ENCODE results near the gene SVIL. TPM values are rescaled to one million over a fixed set of nuclear protein-coding genes. Genes with fewer than 3 reads are reported as not detected.

SVIL gene, protein sequence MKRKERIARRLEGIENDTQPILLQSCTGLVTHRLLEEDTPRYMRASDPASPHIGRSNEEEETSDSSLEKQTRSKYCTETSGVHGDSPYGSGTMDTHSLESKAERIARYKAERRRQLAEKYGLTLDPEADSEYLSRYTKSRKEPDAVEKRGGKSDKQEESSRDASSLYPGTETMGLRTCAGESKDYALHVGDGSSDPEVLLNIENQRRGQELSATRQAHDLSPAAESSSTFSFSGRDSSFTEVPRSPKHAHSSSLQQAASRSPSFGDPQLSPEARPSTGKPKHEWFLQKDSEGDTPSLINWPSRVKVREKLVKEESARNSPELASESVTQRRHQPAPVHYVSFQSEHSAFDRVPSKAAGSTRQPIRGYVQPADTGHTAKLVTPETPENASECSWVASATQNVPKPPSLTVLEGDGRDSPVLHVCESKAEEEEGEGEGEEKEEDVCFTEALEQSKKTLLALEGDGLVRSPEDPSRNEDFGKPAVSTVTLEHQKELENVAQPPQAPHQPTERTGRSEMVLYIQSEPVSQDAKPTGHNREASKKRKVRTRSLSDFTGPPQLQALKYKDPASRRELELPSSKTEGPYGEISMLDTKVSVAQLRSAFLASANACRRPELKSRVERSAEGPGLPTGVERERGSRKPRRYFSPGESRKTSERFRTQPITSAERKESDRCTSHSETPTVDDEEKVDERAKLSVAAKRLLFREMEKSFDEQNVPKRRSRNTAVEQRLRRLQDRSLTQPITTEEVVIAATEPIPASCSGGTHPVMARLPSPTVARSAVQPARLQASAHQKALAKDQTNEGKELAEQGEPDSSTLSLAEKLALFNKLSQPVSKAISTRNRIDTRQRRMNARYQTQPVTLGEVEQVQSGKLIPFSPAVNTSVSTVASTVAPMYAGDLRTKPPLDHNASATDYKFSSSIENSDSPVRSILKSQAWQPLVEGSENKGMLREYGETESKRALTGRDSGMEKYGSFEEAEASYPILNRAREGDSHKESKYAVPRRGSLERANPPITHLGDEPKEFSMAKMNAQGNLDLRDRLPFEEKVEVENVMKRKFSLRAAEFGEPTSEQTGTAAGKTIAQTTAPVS (N-terminal part only)
- total RNA-seq, result 16.7 TPM

DNA sequence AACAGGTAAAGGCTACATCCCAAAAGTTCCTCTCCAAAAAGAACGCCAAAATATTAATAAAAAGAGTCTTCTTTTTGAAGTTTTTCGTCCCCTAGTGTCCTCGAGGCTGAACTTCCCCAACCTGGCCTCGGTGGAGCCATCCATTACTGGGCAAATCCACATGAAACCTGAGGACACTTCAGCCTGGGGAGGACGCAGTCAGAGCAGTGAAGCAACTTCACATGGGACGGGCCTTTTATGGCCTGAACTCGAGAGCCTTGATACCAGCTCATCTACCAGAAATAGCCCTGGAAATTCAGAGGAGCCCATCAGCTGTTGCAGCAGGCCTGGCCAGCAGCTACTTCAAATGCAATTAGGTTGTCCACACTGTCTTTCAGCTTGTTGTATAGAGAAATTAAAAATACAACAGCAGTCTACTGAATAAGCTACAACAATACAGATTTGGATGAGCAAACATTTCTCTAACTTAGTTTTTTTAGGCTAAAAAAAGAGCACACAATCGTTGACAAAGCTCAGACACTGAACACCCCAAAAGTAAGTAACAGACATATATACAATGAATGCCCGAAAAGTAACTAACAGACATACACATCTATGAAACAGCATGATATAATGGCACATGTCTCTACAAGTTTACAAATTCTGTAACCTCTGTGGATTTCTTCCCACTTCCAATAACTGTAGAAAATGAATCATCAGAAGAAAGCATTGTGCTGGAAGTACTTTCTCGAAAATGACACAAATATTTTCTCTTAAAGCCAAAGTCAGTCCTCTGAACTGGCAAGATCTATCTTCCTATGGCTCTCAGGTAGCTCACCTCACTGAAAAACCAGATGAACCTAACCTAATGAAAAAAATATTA is at the start of gene SVIL:
SVIL (minus strand) TSS at position 208 of the 862 bp plus-strand sequence. CDS start 79,913 bp downstream, outside the sequence.
- DNase-seq (ENCODE audit: low spot score in 2 of 2) (no peak), FAIRE-seq (no peak)

DNA sequence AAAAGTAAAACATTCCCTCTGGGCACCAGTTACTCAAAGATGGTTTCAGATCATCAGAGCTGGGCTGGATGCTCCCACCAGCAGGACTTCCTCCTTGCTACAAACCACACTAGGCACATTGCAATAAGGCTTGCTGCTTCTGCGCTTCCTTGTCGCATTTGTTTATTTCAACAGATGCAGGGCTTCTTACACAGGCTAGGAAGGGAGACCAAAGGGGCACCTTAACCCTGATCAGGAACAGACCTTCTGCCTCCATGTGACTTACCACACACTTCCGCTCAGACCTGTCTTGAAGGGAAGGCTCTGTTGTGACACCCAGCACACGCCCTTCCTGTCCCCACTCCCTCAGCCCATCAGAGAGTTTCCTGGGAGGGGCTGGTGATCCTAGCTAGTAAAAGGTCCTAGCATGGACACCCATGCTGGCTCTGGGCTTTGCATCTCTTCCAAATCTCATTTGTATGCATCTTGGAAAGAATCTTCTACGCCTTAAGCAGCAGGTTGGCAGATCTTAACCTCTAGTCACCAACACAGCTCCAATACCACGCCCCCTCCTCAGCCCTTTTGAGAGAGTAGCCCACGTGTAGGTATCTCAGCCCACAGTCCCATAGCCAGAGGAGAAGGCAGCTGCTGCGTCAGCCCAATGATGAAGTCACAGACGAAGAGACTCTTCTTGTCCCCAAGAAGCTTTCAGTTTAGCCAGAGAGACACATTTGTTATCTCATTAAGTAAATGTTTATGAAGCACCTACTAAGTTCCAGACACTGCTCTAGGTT is 47.1 kb upstream of the SVIL start:
- DNase-seq (ENCODE audit: low spot score in 2 of 2), result no peak
- no peak for FAIRE-seq

DNA sequence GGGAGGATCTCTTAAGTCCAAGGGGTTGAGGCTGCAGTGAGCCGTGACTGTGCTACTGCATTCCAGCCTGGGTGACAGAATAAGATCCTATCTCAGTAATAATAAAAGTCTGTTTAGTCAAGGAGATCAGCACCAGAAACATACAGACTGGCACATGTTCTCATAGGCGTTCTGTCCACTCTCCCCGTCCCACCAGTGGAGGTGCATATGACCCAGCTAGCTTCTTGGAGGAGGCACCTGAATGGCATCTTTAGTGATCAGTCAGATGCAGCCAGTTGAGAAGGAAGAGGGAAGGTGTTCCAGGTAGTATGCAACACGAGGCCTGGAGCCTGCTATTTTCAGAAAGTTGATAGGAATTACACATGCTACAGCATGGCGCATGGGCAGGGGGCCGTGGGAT is 45.3 kb upstream of the SVIL start:
- FAIRE-seq (no peak), DNase-seq (ENCODE audit: low spot score in 2 of 2) (no peak)

DNA sequence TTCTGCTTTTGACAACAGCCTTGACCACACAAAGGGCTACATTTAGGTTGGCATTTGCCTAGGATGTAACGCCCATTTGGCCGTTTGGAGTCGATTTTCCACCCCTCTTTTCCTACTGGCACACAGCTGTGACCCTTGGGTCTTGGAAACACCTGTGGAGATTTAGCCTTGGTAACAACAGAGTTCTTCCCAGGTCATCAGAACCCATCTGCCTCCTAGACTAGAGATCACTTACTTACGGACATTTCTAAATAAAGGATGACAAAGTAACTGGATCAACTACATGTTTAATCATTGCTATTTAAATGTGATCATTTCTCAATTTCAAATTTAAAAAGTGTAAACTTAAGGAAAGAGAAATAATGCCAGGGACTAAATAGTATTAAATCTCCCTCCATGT is 42.0 kb upstream of the SVIL start:
- DNase-seq (ENCODE audit: low spot score in 2 of 2), result no peak
- no peak for FAIRE-seq

DNA sequence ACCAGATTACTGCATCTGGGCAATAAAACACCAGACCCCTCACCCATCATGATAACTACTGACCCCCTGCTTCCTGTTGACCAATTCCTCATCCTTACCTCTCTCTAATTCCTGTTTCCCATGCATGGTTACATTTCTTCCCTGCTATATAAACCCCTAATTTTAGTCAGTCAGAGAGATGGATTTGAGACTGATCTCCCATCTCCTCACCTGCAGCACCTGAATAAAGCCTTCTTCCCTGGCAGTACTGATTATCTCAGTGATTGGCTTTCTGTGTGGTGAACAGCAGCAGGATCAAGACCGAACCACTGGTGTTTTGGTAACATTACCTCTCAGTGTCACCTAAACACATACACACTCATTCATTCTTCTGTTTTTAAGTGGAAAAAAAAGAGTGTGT is 41.2 kb upstream of the SVIL start:
- FAIRE-seq, result no peak
- no peak for DNase-seq (ENCODE audit: low spot score in 2 of 2)

DNA sequence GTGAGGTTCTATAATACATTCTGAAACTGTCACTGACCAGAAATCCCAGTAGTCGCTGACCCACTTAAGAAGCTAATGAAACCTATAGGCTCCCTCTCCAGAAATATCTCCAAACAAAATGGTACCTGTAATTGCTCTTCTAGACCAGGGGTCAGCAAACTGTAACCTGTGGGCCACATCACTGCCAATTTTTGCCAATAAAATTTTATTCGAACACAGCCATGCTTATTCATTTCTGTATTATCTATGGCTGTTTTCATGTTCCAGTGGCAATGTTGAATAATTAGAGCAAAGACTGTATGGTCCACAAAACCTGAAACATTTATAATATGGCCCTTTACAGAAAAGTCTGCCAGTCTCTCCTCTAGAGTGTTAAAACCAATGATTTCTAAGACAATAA is 37.2 kb upstream of the SVIL start:
- DNase-seq (ENCODE audit: low spot score in 2 of 2) (no peak), FAIRE-seq (no peak)

DNA sequence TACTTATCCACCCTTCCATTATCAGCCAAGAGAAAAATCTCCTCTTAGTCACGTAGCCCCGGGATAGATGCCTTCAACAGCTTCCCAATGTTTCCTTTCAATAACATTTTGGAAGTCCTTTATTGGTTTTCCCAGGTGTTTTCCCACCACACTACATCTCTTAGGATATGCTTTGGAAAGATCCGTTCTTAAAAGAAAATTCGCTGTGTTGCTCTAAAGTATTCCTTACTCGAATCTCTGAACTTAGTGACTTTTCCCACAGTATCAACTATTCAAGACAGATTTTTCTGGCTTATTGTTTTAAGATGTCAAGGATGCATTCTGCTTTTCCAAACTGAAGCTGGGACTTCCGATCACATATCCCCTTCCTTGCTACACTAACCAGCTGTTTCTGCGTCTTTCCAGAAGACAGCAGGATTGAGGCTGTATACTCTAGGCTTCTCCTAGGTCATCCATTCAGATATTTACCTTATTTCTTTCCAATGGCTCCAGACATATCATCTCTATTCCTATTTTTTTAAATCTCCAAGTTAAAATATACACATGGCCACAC is 36.5 kb upstream of the SVIL start:
- FAIRE-seq (no peak), DNase-seq (ENCODE audit: low spot score in 2 of 2) (no peak)

DNA sequence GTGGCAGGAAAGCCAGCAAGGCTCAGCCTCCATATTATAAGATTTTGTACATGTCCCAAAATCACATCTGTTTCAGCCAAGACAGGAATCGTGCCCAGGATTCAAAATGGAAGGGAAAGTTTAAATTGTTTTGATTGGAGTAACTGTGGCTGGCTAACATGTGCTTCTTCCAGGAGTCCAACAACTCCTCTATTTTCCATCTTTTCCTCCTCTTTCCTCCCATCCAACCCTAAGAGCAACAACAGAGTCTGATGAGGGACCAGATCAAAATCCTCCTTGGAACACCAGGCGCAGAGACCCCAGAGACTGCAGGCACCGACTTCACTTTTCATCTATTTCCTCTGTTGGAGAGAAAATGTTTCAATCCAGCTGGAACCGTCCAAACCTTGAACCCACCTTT is 36.0 kb upstream of the SVIL start:
- DNase-seq (ENCODE audit: low spot score in 2 of 2) (no peak), FAIRE-seq (no peak)

DNA sequence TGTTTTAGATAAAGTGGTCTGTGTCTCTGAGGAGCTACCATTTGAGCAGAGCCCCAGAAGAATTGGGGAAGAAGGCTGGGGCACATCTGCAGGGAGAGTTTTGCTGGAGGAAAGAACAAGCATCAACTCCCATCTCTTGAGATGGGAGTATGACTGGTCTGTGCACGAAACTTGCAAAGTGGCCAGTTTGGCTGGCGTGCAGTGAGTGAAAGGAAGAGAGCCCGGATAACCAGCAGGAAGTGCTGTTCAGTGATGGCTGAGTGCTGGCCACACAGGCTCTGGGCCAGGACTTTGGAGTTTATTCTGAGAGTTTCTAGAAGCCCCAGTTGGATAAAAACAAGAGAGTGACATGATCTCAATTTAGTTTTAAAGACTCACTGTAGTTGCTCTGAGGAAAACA is 34.4 kb upstream of the SVIL start:
- DNase-seq (ENCODE audit: low spot score in 2 of 2) (no peak), FAIRE-seq (no peak)

DNA sequence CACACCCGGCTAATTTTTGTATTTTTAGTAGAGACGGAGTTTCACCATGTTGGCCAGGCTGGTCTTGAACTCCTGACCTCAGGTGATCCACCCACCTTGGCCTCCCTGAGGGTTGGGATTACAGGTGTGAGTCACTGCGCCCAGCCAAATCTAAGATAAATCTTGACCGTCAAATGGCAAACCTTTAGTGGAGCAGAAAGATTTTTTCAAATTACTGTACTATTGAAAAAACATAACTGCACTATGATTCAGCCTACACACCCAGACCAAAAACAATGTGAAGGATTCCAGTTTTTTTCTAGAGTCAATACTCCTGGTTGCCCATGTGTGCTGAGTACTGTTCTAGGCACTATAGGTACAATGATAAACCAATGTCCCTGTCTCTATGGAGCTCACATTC is 33.9 kb upstream of the SVIL start:
- no peak for FAIRE-seq
- DNase-seq (ENCODE audit: low spot score in 2 of 2), result no peak

DNA sequence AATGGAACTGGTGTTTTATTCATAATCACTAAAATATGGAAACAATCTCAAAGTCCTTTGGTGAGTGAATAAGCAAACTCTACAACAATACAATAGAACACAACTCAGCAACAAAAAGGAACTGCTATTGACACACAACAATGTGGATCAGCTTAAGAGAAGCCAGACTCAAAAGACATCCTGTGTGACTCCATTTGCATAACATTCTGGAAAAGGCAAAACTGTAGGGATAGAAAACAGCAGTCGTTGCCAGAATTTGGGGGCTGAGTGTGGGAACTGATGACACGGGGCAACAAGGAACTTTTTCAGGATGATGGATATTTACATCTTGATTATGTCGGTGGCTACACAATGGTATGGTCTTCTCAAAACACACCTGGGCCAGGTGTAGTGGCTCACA is 32.4 kb upstream of the SVIL start:
- DNase-seq (ENCODE audit: low spot score in 2 of 2), result no peak
- no peak for FAIRE-seq

DNA sequence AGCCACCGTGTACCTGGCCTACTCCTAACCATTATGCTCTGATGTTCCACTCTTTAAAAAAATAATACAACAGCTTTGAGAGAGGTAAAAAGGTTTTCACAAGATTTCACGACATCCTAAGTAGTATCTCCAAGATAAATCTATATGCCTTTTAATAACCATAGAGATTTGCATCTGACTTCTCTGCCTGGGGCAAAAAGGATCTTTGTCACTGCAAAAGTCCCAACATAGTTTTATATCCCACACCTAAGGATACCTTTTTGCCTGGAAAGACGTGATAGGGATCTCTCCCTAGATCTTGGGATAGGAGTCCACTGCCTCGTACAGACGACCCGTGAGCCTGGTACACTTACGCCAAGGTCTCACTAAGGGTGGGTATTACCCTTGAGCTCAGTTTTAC is 31.4 kb upstream of the SVIL start:
- DNase-seq (ENCODE audit: low spot score in 2 of 2), result no peak
- no peak for FAIRE-seq

DNA sequence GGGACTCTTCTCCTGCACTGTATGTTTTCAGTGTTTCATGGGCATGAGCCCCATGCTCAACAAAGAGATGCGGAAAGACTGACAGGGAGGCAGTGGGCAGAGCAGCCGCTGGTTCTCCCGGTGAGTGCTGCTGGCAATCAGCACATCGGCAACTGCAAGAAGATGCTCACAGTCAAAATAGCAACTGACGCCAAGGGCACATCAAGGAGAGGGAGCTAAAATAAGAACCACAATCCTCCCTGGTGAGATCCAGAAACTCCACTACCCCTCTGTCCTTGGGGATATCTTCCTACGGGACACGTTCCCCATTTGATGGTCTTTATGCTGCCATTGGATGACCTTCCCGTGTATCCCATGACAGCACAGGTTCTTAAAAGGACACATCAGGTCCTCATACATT is 28.9 kb upstream of the SVIL start:
- DNase-seq (ENCODE audit: low spot score in 2 of 2) (no peak), FAIRE-seq (no peak)

DNA sequence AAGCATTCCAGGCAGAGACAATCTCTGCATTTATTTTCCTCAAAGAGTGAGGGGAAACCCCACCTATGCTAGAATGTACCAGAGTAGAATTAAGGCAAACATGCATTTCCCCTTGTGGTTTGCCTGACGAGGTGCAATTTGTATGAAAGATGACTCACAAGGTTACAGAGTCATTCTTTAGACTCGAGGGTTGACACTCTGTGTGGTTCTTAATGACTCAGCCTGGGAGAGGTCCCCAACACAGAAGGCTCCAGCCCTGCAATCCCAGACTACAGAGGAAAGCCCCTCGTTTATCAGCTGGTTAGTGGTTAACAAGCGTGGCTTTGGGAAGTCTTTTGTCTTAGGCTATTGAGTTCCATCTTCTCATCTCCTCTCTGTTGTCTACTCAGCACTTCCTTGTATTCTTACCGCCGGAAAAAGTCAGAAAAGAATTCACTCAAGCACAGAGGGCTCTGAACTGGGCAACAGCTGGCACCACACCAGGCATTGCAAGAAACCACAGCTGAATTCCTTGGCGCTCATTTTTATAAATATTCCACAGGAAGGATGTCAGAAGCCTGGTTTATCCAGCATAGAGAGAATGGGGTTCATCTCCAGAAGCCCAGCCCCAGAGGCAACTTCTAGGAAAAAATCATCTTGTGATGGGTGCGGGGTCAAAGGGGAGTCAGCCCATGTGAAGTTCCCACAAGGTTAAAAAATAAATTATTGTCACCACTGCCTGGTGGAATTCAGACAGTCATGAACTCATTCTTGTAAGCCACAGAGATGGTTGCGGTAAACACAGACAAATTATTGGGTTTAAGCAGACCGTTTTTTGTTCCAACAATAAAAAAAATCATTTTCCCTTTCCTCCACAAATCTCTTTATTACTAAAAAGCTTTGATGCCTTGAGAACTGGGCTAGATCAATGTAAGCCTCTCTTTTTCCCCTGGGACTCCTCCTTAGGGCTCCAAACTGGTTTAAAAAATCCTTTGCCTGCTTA is 24.5 kb upstream of the SVIL start:
- DNase-seq (ENCODE audit: low spot score in 2 of 2) (peak in 1 of 2 donors; percentile 26), FAIRE-seq (no peak)

DNA sequence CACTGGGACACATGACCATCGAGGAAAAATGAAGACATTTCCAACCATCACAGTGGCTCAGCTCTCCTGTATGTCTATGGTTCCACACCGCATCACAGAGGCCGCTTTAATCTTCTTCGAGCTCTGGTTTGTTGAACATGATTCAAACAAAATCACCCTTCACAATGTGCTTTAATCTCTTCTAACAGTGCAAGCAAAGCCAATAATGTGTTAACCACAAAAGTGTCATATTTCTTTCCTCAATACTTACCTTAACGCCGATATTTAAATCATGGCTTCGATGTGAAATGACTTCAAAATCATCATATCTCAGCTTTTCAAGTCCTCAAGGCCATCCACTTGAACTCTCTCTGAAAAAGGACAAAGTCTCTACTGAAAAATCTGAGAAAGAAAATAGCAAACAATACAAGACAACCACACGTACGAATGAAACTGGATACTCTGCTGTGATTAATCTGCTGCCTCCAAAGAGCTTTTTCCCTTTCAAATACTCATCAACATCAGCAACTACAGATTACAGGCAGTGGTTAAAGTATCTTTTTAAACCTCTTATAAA is 23.0 kb upstream of the SVIL start:
- FAIRE-seq (no peak), DNase-seq (ENCODE audit: low spot score in 2 of 2) (no peak)

DNA sequence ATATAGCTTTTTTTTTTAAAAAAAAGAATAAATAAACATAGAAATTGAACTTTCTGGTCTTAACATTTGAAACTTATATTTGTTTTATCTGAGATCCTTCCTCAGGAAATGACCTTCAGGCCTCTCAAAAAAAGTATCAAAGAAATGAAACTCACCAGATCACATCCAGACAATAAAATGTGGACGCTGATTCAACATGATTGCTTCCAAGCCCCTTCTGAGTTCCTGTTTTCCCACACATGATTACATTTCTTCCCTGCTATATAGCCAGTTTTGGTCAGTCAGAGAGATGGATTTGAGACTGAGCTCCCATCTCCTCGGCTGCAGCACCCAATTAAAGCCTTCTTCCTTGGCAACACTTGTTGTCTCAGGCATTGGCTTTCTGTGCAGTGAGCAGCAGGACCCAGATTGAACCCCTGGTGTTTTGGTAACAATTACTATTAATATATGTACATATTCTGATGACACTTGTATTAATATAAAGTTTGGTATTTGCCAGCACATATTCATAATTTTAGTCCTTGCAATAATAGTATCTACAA is 21.8 kb upstream of the SVIL start:
- DNase-seq (ENCODE audit: low spot score in 2 of 2), result no peak
- no peak for FAIRE-seq

DNA sequence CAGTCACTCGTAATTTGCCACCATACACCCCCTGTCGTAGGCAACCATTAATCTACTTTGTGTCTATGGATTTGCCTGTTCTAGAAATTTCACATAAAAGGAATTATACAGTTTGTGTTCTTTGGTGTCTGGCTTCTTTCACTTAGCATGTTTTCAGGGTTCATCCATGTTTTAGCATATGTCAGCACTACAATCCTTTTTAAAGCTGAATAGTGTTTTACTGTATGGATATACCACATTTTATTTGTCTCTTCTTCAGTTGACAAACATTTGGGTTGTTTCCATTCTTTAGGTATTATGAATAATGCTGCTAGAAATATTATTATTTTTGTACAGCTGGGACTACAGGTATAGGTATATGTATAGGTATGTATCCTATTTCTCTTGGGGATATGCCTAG is 17.4 kb upstream of the SVIL start:
- DNase-seq (ENCODE audit: low spot score in 2 of 2) (no peak), FAIRE-seq (no peak)

DNA sequence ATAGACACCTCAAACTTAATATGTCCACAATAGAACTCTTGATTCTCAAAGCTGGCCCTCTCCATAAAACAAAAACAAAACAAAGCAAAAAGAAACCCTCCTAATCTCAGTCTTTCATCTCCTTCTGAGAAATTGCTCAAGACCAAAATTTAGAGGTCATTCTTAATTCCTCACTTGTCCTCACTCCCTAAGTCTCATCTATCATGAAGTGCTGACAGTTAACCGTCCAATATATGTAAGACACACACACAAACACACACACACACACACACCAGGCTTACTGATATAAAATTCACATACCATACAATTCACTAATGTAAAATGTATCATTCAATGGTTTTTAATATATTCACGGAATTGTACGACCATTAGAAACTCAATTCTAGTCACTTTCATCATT is 17.0 kb upstream of the SVIL start:
- DNase-seq (ENCODE audit: low spot score in 2 of 2), result no peak

More for the DNA sequence above, 17.0 kb upstream of the SVIL start:
- no peak for FAIRE-seq
